Measurements from ENCODE around the gene PAX5. TPM values are rescaled to one million over a fixed set of nuclear protein-coding genes. Genes with fewer than 3 reads are reported as not detected.

PAX5 gene
- total RNA-seq, 1 donor from 2014 or later, result 0.18 TPM

DNA sequence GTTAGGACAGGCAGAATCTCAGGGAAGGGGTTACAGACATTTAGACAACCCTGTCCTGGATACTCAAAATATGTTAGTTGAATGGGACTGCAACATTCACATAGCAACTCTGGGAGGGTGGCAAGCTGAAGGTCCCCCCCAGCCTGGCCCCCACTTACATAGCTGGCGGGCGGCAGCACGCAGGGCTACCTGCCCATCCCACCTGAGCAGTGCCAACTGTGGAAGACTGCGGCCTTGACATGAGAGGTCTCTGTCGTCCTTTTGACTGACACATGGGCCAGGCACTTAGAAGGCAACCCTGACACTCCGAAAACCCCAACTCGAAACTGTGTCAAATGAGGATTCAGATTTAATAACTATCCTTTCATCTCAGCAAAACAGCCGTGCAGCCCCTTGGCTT is 16.5 kb downstream of the PAX5 start:
- Histone ChIP-seq H3K27me3 (ENCODE audit: low read depth) (peaks cover 64% of the 10 kb centered on the region), H3K4me3 (no peak overlapping the region)
- no peak for ATAC-seq

DNA sequence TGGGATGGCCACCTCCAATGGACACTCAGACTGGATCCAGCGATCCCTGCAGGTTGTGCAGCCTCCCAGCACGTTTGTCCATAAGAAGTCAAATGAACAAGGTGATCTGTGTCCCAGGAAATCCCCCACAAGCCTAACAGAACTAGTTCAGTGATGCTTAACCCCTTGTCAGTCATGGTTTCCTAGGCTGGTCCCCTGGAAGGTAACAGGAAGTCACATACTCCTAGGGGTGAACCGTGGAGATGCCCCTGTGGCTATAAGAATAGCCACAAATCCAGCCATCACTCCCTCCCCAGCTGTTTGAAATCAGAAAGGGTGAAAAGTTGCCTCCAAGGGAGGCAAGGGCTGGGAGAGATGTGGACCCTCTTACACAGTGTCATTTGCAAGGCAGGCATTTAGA is 22.5 kb downstream of the PAX5 start:
- peaks cover 48% of the 10 kb centered on the region for H3K27me3 ChIP-seq (ENCODE audit: low read depth)
- intact Hi-C loops (cut with DNase I), result no loop called here
- ATAC-seq, result no peak

More for the DNA sequence above, 16.5 kb downstream of the PAX5 start:
- no peak for DNase-seq
- Histone ChIP-seq H3K27ac (no peak overlapping the region), H3K4me1 (no peaks in the 10 kb centered on the region), H3K36me3 (no peaks in the 10 kb centered on the region), H3K9me3 (no peaks in the 10 kb centered on the region)
- intact Hi-C loops (cut with DNase I), result no loop called here
- TF ChIP-seq, protein P1, sequence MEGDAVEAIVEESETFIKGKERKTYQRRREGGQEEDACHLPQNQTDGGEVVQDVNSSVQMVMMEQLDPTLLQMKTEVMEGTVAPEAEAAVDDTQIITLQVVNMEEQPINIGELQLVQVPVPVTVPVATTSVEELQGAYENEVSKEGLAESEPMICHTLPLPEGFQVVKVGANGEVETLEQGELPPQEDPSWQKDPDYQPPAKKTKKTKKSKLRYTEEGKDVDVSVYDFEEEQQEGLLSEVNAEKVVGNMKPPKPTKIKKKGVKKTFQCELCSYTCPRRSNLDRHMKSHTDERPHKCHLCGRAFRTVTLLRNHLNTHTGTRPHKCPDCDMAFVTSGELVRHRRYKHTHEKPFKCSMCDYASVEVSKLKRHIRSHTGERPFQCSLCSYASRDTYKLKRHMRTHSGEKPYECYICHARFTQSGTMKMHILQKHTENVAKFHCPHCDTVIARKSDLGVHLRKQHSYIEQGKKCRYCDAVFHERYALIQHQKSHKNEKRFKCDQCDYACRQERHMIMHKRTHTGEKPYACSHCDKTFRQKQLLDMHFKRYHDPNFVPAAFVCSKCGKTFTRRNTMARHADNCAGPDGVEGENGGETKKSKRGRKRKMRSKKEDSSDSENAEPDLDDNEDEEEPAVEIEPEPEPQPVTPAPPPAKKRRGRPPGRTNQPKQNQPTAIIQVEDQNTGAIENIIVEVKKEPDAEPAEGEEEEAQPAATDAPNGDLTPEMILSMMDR (IDR thresholded peaks at IDR 0.05), result no peak

DNA sequence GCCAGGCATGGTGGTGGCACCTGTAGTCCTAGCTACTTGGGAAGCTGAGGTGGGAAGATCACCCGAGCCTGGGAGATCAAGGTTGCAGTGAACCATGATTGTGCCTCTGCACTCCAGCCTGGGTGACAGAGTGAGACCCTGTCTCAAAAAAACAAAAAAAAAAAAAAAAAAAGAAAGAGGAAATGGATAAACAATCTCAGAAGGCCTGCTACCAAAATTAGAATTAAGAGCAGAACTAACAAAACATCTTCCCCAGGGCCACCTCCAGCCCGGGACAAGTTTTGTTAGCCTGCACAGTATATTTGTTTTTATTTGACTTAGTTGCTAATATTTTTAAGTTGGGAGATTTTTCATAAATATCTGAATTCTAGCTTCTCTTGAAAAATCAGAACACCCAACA is 23.1 kb downstream of the PAX5 start:
- no peak overlapping the region for H3K4me3 ChIP-seq

More for the DNA sequence above, 22.5 kb downstream of the PAX5 start:
- Histone ChIP-seq H3K4me3 (no peak overlapping the region), H3K27ac (no peak overlapping the region), H3K9me3 (no peaks in the 10 kb centered on the region), H3K36me3 (no peaks in the 10 kb centered on the region), H3K4me1 (no peaks in the 10 kb centered on the region)
- no peak for DNase-seq
- TF ChIP-seq, protein P1 (IDR thresholded peaks at IDR 0.05), result no peak

DNA sequence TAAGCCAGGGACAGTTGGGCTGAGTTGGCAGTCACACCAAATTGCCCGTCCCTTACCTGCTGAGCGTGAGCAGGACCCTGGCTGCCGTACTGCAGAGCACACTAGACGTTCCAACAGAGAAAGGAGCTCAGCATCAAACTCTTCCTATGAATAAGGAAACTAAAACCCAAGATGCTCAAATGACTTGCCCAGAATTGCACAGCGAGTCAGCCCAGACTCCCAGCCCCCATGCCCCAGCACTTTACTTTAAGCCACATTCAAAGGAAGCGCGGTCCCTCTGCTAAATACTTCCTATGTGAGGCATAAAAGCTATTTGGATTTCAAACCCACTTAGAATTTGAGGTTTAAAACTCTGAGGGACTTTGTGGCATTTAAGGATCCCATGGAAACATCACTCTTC is 23.9 kb downstream of the PAX5 start:
- Histone ChIP-seq H3K9me3 (no peaks in the 10 kb centered on the region), H3K27ac (no peak overlapping the region), H3K27me3 (ENCODE audit: low read depth) (peaks cover 44% of the 10 kb centered on the region), H3K36me3 (no peaks in the 10 kb centered on the region), H3K4me3 (no peak overlapping the region), H3K4me1 (no peaks in the 10 kb centered on the region)
- TF ChIP-seq, protein P1 (IDR thresholded peaks at IDR 0.05), result no peak
- intact Hi-C loops (cut with DNase I), result no loop called here
- DNase-seq (no peak), ATAC-seq (no peak)

More for the DNA sequence above, 23.1 kb downstream of the PAX5 start:
- intact Hi-C loops (cut with DNase I), result no loop called here
- Histone ChIP-seq H3K27ac (no peak overlapping the region), H3K9me3 (no peaks in the 10 kb centered on the region), H3K36me3 (no peaks in the 10 kb centered on the region), H3K27me3 (ENCODE audit: low read depth) (peaks cover 48% of the 10 kb centered on the region), H3K4me1 (no peaks in the 10 kb centered on the region)
- no peak for ATAC-seq
- TF ChIP-seq, protein P1 (IDR thresholded peaks at IDR 0.05), result no peak
- no peak for DNase-seq

DNA sequence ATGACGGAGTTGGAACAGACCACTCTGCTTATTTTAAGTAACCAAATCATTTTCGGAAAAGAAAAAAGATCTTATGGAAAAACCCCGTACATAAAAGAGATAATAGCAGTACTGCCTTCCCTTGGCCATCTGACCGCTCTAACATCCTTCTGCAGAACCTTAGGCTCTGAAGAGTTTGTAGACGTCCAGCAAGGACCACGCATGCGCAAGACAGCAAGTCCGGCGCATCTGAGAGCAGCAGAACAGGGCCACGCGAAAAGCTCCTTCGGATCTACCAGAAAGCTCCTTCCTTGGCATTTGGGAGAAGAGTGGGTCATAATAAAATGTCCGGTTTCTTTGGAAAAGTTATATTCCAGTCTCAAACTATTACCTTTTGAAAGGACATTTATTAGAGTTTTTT is 26.8 kb downstream of the PAX5 start:
- no peaks in the 10 kb centered on the region for H3K4me1 ChIP-seq
- no peak for ATAC-seq
- H3K27ac ChIP-seq, result no peak overlapping the region
- no peaks in the 10 kb centered on the region for H3K36me3 ChIP-seq
- TF ChIP-seq, protein P1 (IDR thresholded peaks at IDR 0.05), result no peak
- no peak for DNase-seq
- H3K9me3 ChIP-seq, result no peaks in the 10 kb centered on the region
- H3K27me3 ChIP-seq (ENCODE audit: low read depth), result peaks cover 49% of the 10 kb centered on the region
- H3K4me3 ChIP-seq, result no peak overlapping the region
- intact Hi-C loops (cut with DNase I), result no loop called here

All from lower lobe of right lung (tissue), 2 donors.